ENCODE results near the gene RNF207.
A peak's percentile ranks its signal among the peaks of the same experiment; 100 is the strongest.

DNA sequence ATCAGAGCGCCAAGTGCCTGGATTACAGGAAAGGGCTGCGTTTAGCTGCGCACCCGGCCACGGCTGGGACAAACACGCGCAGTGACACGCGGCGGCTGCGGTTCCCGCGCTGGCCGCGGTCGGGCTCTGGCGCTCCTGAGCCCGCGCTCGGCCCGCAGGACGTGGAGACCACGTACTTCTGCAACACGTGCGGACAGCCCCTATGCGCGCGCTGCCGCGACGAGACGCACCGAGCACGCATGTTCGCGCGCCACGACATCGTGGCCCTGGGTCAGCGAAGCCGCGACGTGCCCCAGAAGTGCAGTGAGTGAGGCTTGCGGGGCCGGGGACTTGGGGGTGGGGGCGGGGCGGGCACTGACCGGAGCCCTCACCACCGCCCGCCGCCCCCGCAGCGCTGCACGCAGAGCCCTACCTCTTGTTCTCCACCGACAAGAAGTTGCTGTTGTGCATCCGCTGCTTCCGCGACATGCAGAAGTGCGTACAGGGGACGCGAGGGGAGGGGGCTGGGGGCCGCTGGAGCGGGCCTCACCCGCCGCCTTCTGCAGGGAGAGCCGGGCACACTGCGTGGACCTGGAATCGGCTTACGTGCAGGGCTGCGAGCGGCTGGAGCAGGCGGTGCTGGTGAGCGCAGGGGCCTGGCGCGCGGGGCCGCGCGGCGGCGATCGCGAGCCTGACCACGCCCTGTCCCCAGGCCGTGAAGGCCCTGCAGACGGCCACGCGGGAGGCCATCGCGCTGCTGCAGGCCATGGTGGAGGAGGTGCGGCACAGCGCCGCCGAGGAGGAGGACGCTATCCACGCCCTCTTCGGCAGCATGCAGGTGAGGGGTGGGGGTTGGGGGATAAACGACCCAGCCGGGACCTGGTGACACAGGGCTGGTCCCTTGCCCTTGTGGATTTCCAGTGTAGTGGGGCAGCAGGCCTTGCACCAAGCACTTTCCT lies 3.1 kb downstream of the RNF207 start:
- TF ChIP-seq POLR2AphosphoS5 (IDR thresholded peaks at IDR 0.05; ENCODE audit: low read depth, low read length) (no peak), TCF7L2 (IDR thresholded peaks at IDR 0.05; ENCODE audit: low read depth, low read length) (no peak), SIN3A (IDR thresholded peaks at IDR 0.05; ENCODE audit: borderline replicate concordance, insufficient read depth, low read depth, low read length) (no peak)
- TF ChIP-seq, protein P1, sequence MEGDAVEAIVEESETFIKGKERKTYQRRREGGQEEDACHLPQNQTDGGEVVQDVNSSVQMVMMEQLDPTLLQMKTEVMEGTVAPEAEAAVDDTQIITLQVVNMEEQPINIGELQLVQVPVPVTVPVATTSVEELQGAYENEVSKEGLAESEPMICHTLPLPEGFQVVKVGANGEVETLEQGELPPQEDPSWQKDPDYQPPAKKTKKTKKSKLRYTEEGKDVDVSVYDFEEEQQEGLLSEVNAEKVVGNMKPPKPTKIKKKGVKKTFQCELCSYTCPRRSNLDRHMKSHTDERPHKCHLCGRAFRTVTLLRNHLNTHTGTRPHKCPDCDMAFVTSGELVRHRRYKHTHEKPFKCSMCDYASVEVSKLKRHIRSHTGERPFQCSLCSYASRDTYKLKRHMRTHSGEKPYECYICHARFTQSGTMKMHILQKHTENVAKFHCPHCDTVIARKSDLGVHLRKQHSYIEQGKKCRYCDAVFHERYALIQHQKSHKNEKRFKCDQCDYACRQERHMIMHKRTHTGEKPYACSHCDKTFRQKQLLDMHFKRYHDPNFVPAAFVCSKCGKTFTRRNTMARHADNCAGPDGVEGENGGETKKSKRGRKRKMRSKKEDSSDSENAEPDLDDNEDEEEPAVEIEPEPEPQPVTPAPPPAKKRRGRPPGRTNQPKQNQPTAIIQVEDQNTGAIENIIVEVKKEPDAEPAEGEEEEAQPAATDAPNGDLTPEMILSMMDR (IDR thresholded peaks at IDR 0.05), result 0 out of 2 replicates have a peak, but pooled peaks have one; percentile 22
- TF ChIP-seq, protein P2, sequence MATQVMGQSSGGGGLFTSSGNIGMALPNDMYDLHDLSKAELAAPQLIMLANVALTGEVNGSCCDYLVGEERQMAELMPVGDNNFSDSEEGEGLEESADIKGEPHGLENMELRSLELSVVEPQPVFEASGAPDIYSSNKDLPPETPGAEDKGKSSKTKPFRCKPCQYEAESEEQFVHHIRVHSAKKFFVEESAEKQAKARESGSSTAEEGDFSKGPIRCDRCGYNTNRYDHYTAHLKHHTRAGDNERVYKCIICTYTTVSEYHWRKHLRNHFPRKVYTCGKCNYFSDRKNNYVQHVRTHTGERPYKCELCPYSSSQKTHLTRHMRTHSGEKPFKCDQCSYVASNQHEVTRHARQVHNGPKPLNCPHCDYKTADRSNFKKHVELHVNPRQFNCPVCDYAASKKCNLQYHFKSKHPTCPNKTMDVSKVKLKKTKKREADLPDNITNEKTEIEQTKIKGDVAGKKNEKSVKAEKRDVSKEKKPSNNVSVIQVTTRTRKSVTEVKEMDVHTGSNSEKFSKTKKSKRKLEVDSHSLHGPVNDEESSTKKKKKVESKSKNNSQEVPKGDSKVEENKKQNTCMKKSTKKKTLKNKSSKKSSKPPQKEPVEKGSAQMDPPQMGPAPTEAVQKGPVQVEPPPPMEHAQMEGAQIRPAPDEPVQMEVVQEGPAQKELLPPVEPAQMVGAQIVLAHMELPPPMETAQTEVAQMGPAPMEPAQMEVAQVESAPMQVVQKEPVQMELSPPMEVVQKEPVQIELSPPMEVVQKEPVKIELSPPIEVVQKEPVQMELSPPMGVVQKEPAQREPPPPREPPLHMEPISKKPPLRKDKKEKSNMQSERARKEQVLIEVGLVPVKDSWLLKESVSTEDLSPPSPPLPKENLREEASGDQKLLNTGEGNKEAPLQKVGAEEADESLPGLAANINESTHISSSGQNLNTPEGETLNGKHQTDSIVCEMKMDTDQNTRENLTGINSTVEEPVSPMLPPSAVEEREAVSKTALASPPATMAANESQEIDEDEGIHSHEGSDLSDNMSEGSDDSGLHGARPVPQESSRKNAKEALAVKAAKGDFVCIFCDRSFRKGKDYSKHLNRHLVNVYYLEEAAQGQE (IDR thresholded peaks at IDR 0.05; ENCODE audit: insufficient read depth in 1 of 2, low read depth in 2 of 2, low read length in 1 of 2), result no peak

Measured in Panc1 (cell line).